GM21529 (cell line): ENCODE measurements around the gene TP53I11.

Experiments
- ATAC-seq: cut with Tn5 transposase; IDR thresholded peaks from one replicate; pipeline ENCODE4 v1.9.1; 2021; ENCODE audit not compliant: unreplicated experiment

TP53I11 gene

GRCh38 chr11:44978961-44979331 lies 28.3 kb upstream of the TP53I11 start:
- no peak for ATAC-seq

DNA sequence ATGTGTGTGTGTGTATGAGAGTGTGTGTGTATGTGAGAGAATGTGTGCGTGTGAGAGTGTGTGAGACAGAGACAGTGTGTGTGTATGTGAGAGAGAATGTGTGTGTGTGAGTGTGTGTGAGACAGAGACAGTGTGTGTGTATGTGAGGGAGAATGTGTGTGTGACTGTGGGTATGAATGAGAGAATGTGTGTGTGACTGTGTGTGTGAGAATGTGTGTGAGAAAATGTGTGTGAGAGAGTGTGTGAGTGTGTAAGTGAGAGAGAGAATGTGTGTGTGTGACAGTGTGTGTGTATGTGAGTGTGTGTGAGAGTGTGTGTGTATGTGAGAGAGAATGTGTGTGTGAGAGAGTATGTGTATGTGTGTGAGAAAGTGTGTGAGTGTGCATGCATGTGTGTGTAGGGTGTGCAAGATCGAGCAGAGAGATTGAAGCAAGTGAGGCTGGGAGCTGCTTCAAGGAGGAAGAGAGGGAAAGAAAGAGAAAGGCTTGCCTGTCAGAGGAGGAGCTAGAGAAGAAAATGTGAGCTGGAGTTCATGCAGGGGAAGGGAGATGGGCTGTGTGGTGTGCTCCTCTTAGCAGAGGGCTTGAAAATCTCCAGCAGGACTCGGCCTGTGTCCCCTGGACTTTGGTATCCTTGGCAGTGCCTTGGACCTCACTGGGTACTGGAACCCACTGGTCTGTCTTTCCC lies 27.7 kb upstream of the TP53I11 start:
- no peak for ATAC-seq

DNA sequence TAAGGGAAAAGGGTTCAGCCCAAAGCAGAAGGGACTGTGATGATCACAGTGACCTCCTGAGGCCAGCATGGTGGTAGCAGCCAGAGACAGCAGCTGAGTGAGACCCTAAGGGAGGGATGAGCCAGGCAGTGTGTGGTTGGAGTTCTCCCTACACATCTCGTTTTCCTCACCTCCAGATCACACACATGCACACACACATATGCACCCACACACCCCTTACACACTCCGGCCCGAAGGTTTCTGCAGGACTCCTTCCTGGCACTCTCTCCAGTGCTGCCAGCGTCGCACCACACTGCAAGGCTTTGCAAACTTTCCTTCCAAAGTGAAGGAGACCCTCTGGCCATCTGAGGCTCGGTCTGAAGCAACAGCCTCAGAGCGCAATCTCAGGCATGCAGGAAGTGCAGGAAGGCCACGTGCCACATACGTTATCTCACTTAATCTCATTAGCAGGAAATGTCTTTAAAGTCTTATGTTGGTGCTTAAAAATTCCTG lies 26.9 kb upstream of the TP53I11 start:
- no peak for ATAC-seq

DNA sequence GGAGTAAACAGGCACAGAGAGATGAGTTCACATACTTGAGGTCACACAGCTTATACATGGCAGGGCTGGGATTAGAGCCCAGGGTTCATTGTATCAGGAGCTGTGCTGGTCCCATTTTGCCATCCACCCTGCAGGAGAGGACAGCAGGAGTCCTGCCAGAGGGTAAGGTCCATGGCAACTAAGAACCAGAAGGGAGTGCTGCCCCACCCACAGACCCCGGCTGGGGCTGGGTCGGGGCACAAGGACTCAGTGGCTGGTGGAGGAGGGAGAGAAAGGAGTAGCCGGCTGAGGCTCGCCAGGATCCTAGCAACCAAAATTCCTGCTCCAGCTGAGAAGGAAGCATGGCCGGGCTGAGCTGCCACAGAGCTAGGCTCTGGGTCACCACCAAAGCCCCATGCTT lies 25.9 kb upstream of the TP53I11 start:
- no peak for ATAC-seq

- no peak for ATAC-seq
These were observed 23.8 kb upstream of the TP53I11 start for GRCh38 chr11:44974402-44975000.

DNA sequence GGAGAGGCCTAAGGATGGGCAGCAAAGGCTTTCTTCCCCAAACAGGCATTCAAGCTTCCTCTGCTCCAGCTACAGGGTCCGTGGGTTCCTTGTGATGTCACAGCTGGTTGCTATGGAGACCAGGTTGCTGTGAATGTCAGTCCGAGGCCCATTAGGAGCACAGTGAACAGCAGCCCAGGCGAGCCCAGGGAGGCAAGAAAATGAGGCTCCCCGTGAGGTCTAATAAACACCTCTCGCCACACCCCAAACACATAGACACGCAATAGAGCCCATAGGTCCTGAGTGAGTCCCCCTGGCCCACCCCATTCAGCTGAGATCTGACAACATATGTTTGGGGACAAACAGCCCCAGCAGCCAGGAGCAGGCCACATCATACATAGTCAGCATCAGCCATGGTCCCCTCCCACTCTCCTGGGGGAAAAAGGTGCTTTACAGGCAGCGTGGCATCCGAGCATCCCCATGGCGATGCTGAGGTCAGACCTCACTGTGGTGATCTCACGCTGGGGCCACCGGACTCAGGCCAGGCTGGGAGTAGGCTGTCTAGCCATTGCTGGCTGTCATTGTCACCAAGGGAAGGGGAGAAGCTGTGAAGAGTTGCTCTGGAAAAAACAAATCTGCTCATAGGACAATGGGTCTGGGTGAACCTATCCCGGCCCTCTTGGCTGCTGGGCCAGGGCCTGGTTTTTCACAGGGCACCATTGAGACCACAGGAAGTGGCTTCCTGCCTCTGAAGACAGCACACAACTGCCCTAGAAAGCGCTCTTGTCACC lies 23.1 kb upstream of the TP53I11 start:
- no peak for ATAC-seq

DNA sequence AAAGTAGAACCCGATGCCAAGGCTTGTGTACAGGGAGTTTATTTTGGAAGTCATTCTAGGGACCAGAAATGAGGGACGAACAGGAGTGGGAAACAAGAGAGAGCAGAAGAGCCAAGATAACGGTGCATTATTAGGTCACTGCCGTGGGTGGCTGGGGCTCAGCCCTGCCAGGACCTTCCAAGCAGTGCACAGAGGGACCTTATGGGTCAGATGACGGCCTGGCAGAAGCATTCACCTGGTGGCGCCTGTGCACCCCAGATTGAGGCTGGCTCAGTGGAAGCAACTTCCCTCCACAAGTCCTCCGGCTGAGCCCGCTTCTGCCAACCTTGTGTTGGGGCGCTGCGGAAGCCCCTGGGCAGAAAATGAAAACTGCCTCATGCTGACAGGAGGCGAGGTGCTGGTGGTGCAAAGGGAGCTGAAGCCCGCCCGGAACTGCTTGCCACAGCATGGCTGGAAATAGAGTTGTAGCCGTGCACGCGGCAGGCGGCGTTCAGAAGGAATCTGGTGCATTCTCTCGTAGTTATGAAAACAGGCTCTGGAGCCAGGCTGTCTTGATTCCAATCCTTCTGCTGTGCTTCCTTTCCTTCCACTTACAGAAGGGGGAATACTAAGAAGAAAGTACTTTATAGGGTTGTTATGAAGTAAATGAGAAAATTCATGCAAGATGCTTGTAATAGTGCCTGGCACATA lies 22.2 kb upstream of the TP53I11 start:
- no peak for ATAC-seq

- ATAC-seq, result no peak
These were observed 20.5 kb upstream of the TP53I11 start for GRCh38 chr11:44971185-44971584.

GRCh38 chr11:44970293-44970692 lies 19.6 kb upstream of the TP53I11 start:
- ATAC-seq, result no peak

GRCh38 chr11:44969651-44970252 lies 19.1 kb upstream of the TP53I11 start:
- no peak for ATAC-seq

DNA sequence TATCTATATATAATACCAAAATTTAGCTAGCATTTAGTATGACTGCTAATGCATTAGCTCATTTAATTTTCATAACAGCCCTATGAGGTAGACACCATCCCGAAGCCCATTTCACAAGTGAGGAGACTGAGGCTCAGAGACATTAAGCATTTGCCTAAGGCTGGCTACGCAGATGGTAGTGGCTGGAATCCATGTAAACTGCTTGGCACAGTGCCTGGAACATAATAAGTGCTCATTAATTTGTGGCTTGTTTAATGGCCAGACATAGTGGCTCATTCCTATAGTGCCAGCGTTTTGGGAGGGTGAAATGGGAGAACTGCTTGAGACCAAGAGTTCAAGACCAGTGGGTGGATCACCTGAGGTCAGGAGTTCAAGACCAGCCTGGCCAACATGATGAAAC lies 17.8 kb upstream of the TP53I11 start:
- no peak for ATAC-seq

DNA sequence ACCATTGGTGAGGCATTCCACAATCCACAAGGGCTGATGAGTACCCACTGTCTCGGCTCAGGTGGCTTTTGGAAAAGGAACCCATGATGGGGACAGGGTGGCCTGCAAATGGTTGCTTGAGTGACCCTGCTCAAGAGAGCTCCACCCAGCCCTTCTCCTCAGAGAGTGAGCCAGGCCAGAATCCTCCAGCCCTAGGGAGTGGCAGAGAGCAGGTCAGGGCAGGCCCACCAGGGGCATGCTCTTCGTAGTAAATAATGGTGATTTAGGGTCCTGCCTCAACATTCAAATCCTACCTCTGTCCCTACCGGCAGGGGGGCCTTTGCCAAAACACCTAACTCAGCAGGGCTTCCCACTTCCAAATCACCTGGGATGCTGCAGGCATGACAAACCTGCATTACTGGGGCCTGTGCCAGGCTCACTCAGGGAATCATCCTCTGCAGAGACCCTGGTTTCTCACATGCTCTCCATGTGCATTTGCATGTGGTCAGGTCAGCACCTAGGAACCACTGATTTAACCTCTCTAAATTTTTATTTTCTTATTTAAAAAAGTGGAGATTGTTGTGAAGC lies 17.3 kb upstream of the TP53I11 start:
- no peak for ATAC-seq

GRCh38 chr11:44966694-44967093 lies 16.0 kb upstream of the TP53I11 start:
- ATAC-seq, result no peak

DNA sequence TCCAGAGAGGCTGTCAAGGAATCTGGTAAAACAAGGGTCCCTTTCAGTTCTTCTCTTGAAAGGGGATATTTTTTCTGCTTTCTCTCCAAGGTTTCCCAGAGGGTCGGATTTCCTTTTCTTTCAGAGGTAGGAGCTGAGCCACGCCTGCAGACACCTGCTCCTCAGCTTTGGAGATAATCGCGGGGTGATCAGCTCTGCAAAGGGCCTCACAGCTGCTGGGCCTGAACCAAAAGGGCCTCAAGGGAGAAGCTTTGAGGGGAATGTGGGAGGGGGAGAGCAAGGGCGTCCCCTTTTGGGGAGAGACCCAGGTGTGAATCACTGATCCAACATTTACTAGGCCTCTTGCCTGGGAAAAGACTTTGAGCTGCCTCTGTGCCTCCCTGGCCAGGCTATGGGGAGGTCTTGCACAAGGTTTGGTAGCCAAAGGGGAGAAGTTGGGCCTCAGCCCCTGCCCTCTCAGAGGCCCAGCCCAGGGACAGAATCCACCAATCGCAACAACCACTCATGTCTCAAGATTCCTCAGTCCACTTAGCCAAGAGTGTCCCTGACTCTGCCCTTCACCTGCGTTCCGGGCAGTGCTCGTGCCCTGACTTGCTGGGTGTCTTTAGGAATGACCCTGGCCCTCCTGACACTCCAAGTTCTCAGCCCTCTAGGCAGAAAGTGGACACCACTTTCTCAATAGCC lies 14.0 kb upstream of the TP53I11 start:
- no peak for ATAC-seq

- no peak for ATAC-seq
These were observed 13.3 kb upstream of the TP53I11 start for GRCh38 chr11:44963948-44964347.

DNA sequence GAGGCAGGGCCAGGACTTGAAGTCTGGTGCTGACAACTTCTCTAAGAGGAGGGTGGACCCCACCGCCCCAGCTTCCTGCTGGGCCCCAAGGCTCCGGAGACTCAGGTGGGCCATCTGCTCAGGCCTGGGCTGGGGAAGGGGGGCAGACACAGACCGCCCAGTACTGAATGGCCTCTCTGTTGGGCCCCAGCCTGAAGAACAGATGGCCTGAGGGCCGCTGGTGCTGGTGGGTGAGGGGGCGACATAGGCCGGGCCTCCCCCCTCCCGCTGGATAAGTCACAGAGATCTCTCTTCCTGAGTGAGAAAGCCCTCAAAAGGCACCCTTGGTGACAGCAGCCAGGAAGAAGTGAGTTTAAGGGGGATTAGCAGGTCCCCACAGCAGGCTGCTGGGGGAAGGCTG lies 12.5 kb upstream of the TP53I11 start:
- no peak for ATAC-seq

GRCh38 chr11:44962464-44962863 lies 11.8 kb upstream of the TP53I11 start:
- ATAC-seq, result no peak

- no peak for ATAC-seq
These were observed 9.6 kb upstream of the TP53I11 start for GRCh38 chr11:44960200-44960845.

- ATAC-seq, result no peak
These were observed 8.4 kb upstream of the TP53I11 start for GRCh38 chr11:44959064-44959463.
